Middle frontal gyrus (tissue), 1 donor: Measurements from ENCODE around the gene STEAP3.

ENCODE experiments used
- DNase-seq: peaks from one replicate; pipeline ENCODE4 v3.0.0-alpha.2; 2015; ENCODE audit warnings: low spot score; ENCODE audit errors: extremely low spot score

STEAP3 gene

DNA sequence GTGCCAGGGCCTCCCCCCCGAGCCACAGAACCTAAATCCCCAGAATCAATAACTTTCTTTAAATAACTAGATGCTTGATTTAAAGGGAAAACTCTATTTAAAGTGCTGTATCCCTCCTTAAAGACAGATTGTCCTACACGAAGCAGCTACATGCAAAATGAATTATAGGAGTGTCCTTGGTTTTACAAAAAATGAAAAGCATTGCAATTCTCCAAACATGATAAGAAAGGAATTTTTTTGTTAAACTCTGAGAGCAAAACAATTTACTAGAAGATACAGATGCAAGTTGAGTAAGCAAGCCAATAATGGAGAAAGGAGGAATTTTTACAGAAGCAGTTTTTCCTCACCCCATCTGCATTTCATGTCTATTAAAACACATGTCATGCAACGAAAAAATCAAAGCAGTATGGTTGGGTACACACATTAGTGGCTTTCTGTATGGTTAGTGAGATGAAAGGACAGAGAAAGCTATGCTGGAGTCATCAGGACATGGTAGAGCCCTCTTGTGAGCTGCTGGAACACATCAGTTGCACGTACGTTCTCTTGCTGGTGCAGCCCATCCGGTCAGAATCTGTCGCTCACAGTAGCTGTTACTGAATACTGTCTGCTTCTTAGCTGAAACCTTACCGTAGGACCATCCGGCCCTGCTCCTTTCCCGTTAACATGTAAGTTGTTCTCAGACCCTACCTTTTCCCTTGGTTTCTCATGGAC lies 25.9 kb upstream of the STEAP3 start:
- no peak for DNase-seq

DNA sequence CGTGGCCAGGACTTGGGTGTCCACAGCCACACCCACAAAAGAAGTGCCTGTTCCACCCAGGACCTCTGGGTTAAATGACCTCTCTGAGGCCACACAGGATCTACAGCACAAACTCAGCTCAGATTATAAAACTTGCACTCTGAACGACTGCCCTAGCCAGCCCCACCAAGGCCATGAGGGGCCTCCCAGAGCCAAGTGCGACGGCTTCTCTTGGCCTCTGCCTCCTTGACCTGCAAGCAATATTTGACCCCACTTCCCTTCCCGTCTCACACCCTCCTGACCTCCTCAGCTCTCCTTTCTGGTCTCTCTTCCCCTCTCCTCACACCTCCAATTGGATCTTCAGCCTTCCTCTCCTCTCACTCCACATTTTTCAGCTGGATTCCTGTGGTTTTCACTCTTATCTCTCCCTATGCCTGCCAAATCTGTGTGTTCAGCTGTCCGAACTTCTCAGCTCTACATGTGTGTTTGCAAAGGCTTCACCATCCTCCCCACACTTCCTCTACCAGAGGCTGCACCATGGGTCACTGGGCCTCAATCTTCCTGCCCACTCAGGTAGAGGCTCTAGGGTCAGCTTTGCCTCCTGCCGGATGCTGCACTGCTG lies 25.3 kb upstream of the STEAP3 start:
- no peak for DNase-seq

- DNase-seq, result no peak
These were observed 21.8 kb upstream of the STEAP3 start for GRCh38 chr2:119201815-119202214.

- DNase-seq, result no peak
These were observed 20.9 kb upstream of the STEAP3 start for GRCh38 chr2:119202610-119203310.

DNA sequence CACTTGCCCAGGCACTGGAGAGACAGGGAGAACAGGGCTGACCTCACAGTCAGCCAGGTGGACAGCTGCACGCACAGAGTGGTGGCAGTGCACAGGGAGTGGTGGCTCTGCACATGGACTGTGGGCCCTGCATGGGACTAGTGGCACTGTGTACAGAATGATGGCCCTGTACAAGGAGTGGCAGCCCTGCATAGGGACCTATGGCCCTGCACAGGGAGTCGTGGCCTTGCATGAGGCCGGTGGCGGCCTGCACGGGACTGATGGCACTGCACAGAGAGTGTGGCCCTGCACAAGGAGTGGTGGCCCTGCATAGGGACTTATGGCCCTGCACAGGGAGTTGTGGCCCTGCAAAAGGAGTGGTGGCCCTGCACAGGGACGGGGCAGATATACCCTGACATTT lies 19.1 kb upstream of the STEAP3 start:
- no peak for DNase-seq

DNA sequence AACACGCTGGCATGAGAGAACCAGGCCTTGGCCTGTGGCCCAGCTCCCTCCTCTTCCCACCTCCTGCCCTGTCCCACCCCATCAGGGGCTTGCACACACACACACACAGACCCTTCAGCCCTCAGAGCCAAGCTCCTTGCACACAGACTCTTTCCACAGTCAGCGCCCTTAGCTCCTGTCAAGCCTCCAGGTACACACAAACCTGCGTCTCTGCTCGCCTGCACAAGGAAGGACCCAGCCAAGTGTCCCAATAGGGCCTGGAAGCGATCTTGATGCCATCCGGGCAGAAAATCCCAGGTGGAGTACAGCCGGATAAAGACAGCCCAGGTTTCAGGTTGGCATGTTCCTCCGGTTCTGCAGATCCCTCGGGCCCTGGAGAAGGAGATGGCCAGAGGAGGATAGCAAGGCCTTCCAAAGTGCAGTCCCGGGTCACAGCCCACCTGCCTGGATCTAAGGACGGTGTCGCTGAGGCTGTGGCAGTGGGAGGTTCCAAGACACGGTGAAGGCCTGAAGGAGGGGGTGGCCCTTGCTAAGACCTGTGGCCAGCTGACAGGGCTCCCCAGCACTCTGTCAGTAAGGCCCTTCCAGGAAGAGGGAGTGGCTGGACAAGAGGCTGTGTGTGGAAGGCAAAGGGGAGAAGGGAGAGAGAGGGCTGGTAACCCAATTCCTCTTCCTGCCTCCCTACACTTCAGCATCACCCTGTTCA lies 18.5 kb upstream of the STEAP3 start:
- DNase-seq, result no peak

DNA sequence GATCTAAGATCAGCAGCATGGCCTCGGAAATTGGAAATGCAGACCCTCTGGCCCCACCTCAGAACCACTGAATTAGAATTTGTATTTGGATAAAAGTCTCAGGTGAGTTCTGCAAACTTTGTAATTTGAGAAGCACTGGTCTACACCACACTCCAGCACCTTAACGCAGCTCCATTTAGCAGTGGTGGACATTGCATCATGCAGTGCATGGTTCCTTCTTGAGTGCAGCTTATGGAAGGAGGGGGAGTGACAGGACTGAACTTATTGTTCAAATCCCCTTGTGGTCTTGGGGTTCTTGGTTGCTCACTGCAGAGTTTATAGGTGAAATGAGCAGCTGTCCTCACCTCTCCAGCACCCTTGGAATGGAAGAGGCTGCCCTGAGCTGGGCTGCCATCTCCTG lies 17.4 kb upstream of the STEAP3 start:
- DNase-seq, result no peak

DNA sequence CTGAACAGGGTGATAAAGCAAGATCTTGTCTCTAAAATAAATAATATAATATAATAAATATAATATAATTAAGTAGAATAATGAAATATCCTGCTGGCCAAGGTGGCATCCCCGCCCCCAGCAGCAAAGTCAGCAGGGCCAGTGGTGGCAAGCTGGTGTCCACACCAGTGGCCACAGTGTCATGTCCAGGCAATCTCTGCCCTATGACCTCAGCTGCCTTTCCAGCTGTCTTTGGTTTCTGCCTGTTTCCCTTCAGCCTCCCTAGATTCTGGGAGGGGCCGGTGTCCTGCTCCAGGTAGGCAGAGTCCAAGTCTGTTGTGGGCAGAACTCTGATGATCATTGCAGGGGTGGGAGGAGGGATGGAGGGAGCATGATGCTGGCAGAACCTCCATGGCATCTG lies 16.2 kb upstream of the STEAP3 start:
- DNase-seq, result no peak

- DNase-seq, result no peak
These were observed 14.8 kb upstream of the STEAP3 start for GRCh38 chr2:119208791-119209203.

- DNase-seq, result no peak
These were observed 11.4 kb upstream of the STEAP3 start for GRCh38 chr2:119212139-119212800.

DNA sequence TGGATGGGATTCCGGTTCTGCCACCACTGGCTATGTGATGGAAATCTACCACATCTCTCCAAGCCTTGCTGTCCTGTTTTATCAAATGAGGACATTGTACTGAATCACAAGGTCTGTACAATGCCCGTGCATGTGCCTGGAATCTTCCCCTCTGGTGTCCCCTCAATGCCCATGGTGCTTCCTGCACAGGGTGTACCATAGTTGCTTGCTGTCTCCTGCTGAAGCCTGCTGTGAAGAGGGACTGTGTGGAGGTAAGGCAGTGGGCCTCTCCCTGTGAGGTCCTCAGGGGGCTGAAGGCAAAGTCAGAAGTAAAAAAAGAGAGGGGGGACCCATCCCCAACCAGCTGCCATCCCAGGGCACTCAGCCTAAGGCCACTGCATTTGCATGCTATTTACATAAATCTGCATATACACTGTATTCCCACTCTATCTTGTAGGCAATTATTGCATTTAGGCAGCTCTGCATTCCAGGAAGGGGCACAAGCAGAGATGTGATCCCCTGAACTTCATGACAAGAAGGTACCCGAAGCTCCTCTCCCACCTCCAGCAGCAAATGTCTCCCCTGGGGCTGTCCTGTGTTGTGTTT lies 9.1 kb upstream of the STEAP3 start:
- no peak for DNase-seq

GRCh38 chr2:119216994-119217393 lies 6.6 kb upstream of the STEAP3 start:
- DNase-seq, result no peak

DNA sequence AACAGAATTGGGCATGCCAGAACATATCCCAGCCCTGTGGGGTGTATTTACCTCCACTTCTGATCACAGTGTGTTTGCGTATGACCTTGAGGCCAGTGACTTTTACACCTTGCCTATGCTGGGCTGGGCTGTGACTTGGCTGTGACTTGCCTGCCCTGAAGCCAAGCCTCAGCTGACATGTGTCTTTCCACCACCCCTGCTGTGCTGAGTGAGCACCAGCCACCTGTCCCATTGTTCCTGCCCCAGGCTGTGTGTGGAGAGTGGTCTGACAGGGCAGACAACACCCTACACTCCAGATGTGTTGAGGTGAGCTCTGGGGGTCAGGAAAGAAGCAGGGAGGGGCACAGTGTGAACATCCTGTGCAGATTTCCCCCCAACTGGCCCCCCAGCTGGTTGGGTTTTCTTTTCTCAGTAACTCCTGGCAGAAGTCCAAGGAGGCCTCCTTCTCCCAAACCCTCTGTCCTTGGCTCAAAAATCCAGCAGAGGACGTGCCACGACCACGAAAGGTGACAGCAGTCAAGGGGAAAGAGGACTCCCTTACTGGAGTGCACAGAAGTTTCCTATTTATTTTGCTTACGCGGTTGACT lies 5.1 kb upstream of the STEAP3 start:
- DNase-seq, result no peak

- DNase-seq, result no peak
These were observed 3.8 kb upstream of the STEAP3 start for GRCh38 chr2:119219873-119220272.

- no peak for DNase-seq
These were observed 2.8 kb upstream of the STEAP3 start for GRCh38 chr2:119220720-119221301.

DNA sequence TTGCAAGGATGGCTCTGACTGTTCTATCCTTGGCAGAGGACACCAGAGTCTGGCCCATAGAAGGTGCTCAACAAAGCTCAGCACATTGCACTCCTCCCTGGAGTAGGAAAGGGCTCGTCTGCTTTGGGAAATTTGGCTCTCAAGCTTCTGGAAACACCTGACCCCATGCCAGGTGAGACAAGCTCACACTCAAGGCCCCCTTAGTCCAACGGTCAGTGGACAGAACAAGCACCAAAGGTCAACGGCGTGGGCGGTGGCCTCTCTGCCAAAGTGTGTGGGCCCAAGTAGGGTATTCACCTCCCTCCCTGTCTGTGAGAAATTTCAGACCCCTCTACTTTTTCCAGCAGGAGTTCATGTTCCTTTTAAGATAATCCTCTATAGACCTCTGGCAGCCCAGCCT lies 2.0 kb upstream of the STEAP3 start:
- DNase-seq, result no peak

DNA sequence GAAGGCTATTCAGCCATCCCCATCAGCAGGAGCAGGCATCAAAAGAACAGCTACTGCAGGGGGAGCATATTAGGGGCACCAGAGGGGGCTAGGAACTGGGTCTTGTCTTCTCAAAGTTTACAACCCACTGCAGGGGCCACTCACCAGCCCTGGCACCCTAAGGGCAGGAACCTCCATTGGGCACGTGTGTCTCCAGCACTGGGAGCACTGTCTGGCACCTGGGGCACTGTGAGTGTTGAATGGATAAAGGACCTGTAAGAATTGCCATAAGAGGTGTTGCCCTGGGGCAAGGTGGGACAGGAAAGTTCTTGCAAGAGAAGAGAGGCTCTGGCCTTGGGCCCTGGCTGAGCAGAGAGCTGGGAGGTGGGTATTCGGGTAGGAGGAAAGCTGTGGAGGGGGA lies 1.4 kb upstream of the STEAP3 start:
- no peak for DNase-seq

GRCh38 chr2:119222863-119223520 lies 642 bp upstream of the STEAP3 start:
- no peak for DNase-seq

DNA sequence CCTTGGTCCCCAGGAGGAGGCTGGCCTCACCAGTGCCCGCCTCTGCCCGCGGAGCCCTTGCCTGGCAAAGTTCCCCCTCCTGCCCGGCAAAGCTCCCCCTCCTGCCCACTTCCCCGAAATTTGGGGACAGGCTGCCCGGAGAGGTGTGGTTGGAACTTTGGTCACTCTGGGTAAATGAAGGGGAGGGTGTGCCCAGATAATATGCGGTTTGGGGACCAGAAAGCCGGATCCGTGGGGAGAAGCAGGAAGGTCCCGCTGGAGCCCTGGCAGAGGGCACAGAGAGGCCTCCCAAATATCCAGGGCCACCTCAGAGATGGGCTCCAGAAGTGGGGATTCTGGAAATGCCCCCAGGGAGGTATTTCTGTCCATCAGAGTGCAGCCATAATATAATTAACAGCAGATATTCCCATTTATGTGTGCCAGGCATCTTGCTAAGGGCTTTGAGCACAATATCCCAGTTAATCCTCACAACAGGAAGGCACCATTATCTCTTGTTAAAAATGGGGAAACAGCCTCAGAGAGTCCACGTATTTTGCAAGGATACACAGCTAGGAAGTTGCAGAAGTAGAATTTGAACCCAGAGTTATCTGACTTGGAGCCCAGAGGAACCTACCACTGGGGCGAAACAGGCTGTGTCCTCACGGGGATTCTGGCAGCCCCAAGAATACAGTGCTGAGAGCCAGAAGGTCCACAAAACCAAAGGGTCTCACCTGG lies 914 bp downstream of the STEAP3 start:
- no peak for DNase-seq
